Motor neuron (in vitro differentiated cells): Measurements from ENCODE around the gene PYY. TPM values are rescaled to one million over a fixed set of nuclear protein-coding genes. Genes with fewer than 3 reads are reported as not detected.
A peak's percentile ranks its signal among the peaks of the same experiment; 100 is the strongest.

ENCODE experiments used
- ATAC-seq, 8 experiments: fragments of 200-7000 bp; cut with Tn5 transposase; replicated peaks in 6 of 8; 2 replicates each; pipeline ENCODE4 v1.8.0; 2021; ENCODE audit warnings: mild to moderate bottlenecking in 8 of 8, moderate library complexity in 8 of 8
- H3K27ac ChIP-seq, 2 donors: fragments of 250-450 bp; sonication (Bioruptor Pico); 2 replicates each; pipeline ENCODE4 v1.9.0; 2021; ENCODE audit warnings: antibody characterized with exemption in 2 of 2, mild to moderate bottlenecking in 2 of 2, moderate library complexity in 1 of 2
- H3K4me1 ChIP-seq, 2 donors: fragments of 250-450 bp; sonication (Bioruptor Pico); replicated peaks in 1 of 2; 2 replicates each; pipeline ENCODE4 v1.6.1; 2021; ENCODE audit warnings: antibody characterized with exemption in 2 of 2, mild to moderate bottlenecking in 2 of 2, moderate library complexity in 1 of 2
- H3K4me3 ChIP-seq, 5 donors: fragments of 250-450 bp; sonication (Bioruptor Pico); 2 replicates each; pipeline ENCODE4 v1.9.0; 2021; ENCODE audit warnings: antibody characterized with exemption in 5 of 5, mild to moderate bottlenecking in 5 of 5, moderate library complexity in 4 of 5
- WGBS, 10 experiments: fragments of 450-650 bp; shearing (Covaris generic); methylation state at CpG; one replicate each; pipeline ENCODE4 v1.0.0; 2022; 5-methylcytosine and 5-hydroxymethylcytosine counted together
- in situ Hi-C, 9 experiments: fragments of 400-800 bp; cut with MboI; loops; one replicate each; pipeline ENCODE4 v1.15.0; 2021; ENCODE audit warnings: low sequenced_read_pairs in 9 of 9, low pct_unique_long_range_greater_than_20kb in 2 of 9; ENCODE audit not compliant: unreplicated experiment in 9 of 9
- total RNA-seq, 8 experiments: library from RNA; unstranded; fragments of 300-600 nt; gene quantifications; 2 replicates each; pipeline versions ENCODE4 v1.2.3 to v1.2.4, GENCODE V29; 2022

PYY gene
- total RNA-seq, 8 experiments from 2014 or later = 0.27 to 2.8 (median 0.47) TPM; not detected in 5

DNA sequence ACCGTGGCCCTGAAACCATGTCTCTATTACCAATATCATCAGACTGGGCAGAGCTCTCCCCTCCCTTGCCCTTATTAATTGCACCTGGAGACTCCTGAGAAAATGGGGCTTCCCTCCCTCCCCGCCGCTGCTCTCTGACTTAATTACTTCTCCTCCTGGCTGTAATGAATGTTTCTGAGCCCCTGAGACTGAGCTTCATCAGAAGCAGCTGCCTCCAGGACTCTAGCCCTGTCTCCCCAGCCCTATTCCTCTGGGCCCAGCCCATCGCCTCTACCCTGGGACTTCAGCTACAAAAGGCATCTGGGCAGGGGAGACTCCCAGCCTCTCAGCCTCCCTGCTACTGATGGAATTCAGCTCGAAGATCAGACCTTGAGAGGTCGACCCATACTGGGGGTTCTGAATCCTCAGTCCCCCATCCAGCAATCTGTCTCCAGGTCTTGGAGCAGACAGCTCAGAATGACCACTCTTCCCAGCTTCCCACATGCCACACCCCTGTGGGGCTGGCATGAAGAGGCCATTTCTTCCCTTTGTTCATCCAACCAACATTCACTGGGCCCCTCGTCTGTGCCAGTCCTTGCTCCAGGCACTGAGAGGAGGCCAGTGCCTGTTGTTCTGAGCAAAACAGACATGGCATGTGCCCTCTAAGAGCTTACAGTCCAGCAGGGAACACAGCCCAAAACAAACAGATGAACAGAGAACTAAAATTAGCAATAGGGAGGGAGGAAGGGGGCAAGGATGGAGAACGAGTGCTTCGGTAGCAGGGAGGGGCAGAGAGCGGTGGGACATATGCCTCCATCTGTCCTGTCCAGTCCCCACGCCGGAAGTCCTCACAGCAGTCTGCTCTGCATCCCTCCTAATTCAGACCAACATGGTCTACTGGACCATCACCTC, 33.6 kb upstream of the PYY start:
- ATAC-seq = no peak
- no peak overlapping the region for H3K4me3 ChIP-seq
- WGBS, 10 experiments = 33 to 100% (median 53%) methylated on average over 1 to 6 of the region's 12 CpGs; no CpG with 5 or more reads in 2 of the 10 experiments

DNA sequence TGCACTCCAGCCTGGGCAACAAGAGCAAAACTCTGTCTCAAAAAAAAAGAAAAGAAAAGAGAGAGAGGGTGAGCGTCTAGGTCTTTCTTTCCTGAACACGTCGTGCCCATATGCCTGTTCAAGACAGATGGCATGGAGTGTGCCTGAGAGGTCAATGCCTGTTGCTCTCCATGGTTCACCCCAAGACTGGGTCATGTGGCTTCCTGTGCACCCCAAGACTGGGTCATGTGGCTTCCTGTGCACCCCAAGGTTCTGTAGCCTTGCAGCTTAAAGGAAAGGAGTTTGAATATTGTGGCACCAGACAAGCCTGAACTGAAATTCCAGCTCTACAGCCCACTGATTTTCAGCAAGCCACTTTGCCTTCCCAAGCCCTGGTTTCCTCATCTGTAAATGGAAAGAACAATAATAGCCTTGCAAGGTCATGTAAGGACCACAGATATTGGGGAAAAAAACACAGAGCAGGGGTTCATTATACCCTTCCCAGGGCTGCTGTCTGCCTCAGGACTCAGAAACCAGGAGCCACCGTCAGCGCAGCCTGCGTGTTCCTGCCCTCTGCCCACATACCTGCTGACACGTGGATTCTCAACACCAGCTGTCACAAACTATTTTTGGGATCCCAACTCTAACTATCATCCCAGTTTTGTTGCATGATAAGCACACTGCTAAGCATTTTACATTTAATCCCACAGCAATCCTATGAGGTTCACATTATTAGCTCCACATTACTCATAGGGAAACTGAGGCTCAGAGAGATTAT, 32.7 kb upstream of the PYY start:
- Histone ChIP-seq H3K27ac (no peak overlapping the region), H3K4me3 (no peak overlapping the region), H3K4me1 (peaks cover 0 to 6% of the 10 kb centered on the region in 2 donors)
- no peak for ATAC-seq
- in situ Hi-C loops = no loop called here
- 84 to 100% (median 100%) methylated on average over 1 to 6 of the region's 7 CpGs; no CpG with 5 or more reads in 3 of the 10 experiments for WGBS, 10 experiments

More for the DNA sequence above, 33.6 kb upstream of the PYY start:
- in situ Hi-C loops = no loop called here
- Histone ChIP-seq H3K27ac (no peak overlapping the region), H3K4me1 (peaks cover 0 to 6% of the 10 kb centered on the region in 2 donors)

DNA sequence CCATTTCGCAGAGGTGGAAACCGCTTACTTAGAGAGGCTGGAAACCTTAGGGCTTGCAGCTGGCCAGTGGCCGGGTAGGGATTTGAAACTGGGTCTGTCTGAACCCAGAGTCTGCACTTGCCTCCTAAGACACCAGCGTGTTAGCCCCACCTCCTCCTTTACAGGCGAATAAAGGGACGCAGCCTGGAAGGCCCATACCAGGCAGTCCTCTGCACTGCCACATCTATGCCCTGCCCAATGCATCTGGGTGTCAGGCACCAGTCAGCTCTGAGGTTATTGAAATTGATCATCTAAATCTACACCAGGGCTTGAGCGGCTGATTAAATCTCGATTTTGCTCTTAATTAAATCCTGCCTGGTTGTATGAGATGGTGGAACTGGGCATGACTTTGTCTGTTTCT, 30.8 kb upstream of the PYY start:
- peaks cover 0 to 6% of the 10 kb centered on the region in 2 donors for H3K4me1 ChIP-seq
- no peak overlapping the region for H3K27ac ChIP-seq
- ATAC-seq = no peak
- 51 to 100% (median 82%) methylated on average over 1 to 5 of the region's 8 CpGs; no CpG with 5 or more reads in 1 of the 10 experiments for WGBS, 10 experiments
- in situ Hi-C loops = no loop called here
- H3K4me3 ChIP-seq = peak overlapping the region in 2 of 5 donors; percentile 34 to 42

GRCh38 chr17:43983515-43984411, 30.0 kb upstream of the PYY start:
- peak in 7 of 8 experiments; percentile 60 to 95 (median 90) for ATAC-seq
- Histone ChIP-seq H3K4me1 (peaks cover 0 to 6% of the 10 kb centered on the region in 2 donors), H3K27ac (no peak overlapping the region), H3K4me3 (peak overlapping the region; percentile 20 to 42 (median 29))
- in situ Hi-C loops = no loop called here
- WGBS, 10 experiments = 0 to 30% (median 2%) methylated on average over 1 to 12 of the region's 78 CpGs; no CpG with 5 or more reads in 6 of the 10 experiments

DNA sequence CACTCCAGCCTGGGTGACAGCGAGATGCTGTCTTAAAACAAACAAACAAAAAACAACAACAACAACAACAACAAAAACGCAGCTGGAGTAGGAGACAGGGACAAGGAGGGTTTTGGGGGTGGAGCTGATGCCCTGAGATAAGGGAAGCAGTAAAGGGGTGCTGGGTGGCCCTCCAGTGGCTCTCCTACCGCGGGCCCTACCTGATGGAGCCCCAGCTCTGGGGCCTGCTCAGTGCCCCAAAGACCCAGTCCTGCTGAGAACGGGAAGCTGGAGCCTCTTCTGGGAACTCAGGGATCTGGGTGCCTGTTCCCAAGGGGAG, 29.4 kb upstream of the PYY start:
- peaks cover 0 to 3% of the 10 kb centered on the region in 2 donors for H3K4me1 ChIP-seq
- H3K4me3 ChIP-seq = no peak overlapping the region
- no peak for ATAC-seq
- WGBS, 10 experiments = 0 to 100% (median 51%) methylated on average over 1 to 3 of the region's 5 CpGs; no CpG with 5 or more reads in 4 of the 10 experiments
- no peak overlapping the region for H3K27ac ChIP-seq
- in situ Hi-C loops = no loop called here

DNA sequence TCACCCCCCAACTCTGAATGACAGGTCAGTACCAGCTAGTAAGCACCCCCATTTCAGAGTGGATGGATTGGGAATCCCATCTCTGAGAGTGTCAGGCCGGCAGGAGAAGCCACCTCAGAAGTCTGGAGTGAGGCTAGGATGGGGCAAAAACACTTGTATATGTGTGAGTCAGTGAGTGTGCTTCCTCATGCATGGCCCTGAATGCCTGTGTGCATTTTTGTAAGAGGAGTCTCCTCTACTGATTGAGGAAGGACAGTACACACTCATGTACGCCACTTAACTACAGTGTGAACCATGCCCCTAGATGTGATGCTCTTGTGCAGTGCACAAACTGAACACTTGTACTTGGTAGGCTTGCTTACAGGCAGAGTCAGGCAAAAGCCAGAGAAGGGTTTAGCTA, 28.4 kb upstream of the PYY start:
- no peak overlapping the region for H3K27ac ChIP-seq
- H3K4me3 ChIP-seq = no peak overlapping the region
- in situ Hi-C loops = no loop called here
- H3K4me1 ChIP-seq = no peaks in the 10 kb centered on the region
- 71 to 100% (median 73%) methylated on average over 1 to 2 of the region's 2 CpGs; no CpG with 5 or more reads in 7 of the 10 experiments for WGBS, 10 experiments
- ATAC-seq = no peak

DNA sequence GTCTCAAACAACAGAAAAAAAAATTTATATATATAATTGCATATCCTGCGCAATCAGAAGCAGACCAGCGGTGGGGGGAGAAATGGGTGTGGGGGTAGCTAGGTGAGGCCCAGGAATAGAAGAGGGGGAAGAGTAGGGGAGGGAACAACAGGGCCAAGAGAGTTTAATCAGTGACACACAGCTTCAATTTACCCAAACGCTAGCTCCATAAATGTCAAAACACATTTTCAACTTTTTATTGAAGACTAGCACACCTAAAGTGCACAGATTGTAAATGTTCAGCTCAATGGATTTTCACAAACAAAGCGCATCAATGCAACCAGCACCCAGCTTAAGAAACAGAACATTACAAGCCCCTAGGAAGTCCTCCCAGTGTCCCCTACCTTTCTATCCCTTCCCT, 25.9 kb upstream of the PYY start:
- ATAC-seq = no peak
- in situ Hi-C loops = no loop called here
- H3K4me3 ChIP-seq = no peak overlapping the region
- 40 to 100% (median 80%) methylated on average over 1 to 4 of the region's 4 CpGs; no CpG with 5 or more reads in 2 of the 10 experiments for WGBS, 10 experiments
- peaks cover 4 to 8% of the 10 kb centered on the region in 2 donors for H3K4me1 ChIP-seq
- no peak overlapping the region for H3K27ac ChIP-seq

DNA sequence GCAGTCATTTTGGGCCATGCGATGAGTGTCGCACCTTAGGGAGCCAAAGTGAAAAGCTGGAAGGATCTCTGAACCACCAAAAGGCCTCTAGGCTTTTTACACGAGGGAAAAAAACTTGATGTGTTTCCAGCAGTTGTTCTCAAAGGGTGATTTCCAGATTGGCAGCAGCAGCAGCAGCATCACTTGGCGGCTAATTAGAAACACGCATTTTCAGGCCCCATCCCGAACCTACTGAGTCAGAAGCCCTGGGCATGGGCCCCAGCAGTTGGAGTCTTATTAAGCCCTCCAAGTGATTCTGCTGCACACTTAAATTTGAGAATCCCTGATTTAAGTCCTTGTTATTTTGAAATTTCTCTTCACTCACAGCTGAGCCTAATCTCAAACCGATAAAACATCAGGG, 25.3 kb upstream of the PYY start:
- ATAC-seq = no peak
- in situ Hi-C loops = no loop called here
- peaks cover 8 to 9% of the 10 kb centered on the region in 2 donors for H3K4me1 ChIP-seq
- 10 to 75% (median 55%) methylated on average over 2 to 7 of the region's 7 CpGs; no CpG with 5 or more reads in 2 of the 10 experiments for WGBS, 10 experiments
- H3K27ac ChIP-seq = no peak overlapping the region
- no peak overlapping the region for H3K4me3 ChIP-seq

DNA sequence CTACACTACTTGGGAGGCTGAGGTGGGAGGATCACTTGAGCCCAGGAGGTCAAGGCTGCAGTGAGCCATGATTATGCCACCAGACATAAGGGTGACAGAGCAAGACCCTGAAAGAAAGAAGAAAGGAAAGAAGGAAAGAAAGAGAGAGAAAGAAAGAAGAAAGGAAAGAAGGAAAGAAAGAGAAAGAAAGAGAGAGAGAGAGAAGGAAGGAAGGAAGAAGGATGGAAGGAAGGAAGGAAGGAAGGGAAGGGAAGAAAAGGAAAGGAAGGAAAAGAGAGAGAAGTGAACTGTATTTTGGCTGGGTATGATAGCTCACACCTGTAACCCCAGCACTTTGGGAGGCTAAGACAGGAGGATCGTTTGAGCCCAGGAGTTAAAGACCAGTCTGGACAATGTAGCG, 24.3 kb upstream of the PYY start:
- WGBS, 10 experiments = 57 to 83% (median 70%) methylated on average over 1 to 2 of the region's 2 CpGs; no CpG with 5 or more reads in 2 of the 10 experiments
- ATAC-seq = no peak

GRCh38 chr17:43976963-43977837, 23.5 kb upstream of the PYY start:
- WGBS, 10 experiments = 0 to 83% (median 45%) methylated on average over 1 to 4 of the region's 9 CpGs; no CpG with 5 or more reads in 6 of the 10 experiments
- in situ Hi-C loops = no loop called here
- no peak overlapping the region for H3K27ac ChIP-seq
- H3K4me3 ChIP-seq = no peak overlapping the region
- ATAC-seq = peak in 5 of 8 experiments; percentile 40 to 77 (median 62)
- H3K4me1 ChIP-seq = peaks cover 8 to 9% of the 10 kb centered on the region in 2 donors

More for the DNA sequence above, 24.3 kb upstream of the PYY start:
- Histone ChIP-seq H3K4me1 (peaks cover 8 to 9% of the 10 kb centered on the region in 2 donors), H3K27ac (no peak overlapping the region), H3K4me3 (no peak overlapping the region)
- in situ Hi-C loops = no loop called here

DNA sequence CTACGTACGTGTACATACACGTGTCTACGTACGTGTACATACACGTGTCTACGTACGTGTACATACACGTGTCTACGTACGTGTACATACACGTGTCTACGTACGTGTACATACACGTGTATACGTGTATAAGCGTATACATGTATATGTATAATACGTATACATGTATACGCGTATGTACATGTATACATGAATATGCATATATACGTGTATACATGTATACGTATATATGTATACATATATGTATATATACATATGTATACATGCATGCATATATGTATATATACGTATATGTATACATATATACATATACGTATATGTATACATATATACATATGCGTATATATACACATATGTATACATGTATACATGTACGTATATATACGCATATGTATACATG, 22.2 kb upstream of the PYY start:
- 25 to 87% (median 75%) methylated on average over 2 to 10 of the region's 27 CpGs; no CpG with 5 or more reads in 6 of the 10 experiments for WGBS, 10 experiments
- no peak for ATAC-seq
- Histone ChIP-seq H3K4me3 (no peak overlapping the region), H3K27ac (no peak overlapping the region), H3K4me1 (peaks cover 8 to 9% of the 10 kb centered on the region in 2 donors)
- in situ Hi-C loops = no loop called here
